Breast epithelium (tissue), 4 donors: ENCODE measurements around the gene CACNB2. TPM values are rescaled to one million over a fixed set of nuclear protein-coding genes. Genes with fewer than 3 reads are reported as not detected.

Experiments
- DNase-seq, 2 donors: peaks; one replicate each; pipeline ENCODE4 v3.0.0-alpha.2; 2019; ENCODE audit warnings: low spot score in 2 of 2
- H3K27ac ChIP-seq, 2 donors: fragments of 200-600 bp; sonication (generic) in 1 of 2; one replicate each; pipeline ENCODE4 v1.5.1; 2016 to 2019; ENCODE audit warnings: mild to moderate bottlenecking in 1 of 2
- H3K27me3 ChIP-seq, 2 donors: fragments of 200-600 bp; sonication (generic) in 1 of 2; one replicate each; pipeline versions ENCODE4 v1.5.1 to v1.6.0; 2017 to 2019; ENCODE audit warnings: control low read depth in 1 of 2, mild to moderate bottlenecking in 1 of 2
- H3K36me3 ChIP-seq: fragments of 200-600 bp; one replicate; pipeline ENCODE4 v1.5.1; 2019
- H3K4me1 ChIP-seq, 2 donors: fragments of 200-600 bp; sonication (generic); one replicate each; pipeline ENCODE4 v1.5.1; 2016 to 2019; ENCODE audit warnings: control low read depth in 1 of 2
- H3K4me3 ChIP-seq, 3 donors: fragments of 200-600 bp; sonication (generic); 1 replicate in 2 of 3; 2 replicates in 1 of 3; pipeline ENCODE4 v1.5.1; 2016 to 2019; ENCODE audit warnings: mild to moderate bottlenecking in 3 of 3, moderate library complexity in 2 of 3
- H3K9me3 ChIP-seq, 2 donors: fragments of 200-600 bp; sonication (generic) in 1 of 2; one replicate each; pipeline ENCODE4 v1.5.1; 2016 to 2019; ENCODE audit warnings: control low read depth in 1 of 2
- POLR2A ChIP-seq: fragments of 450-650 bp; IDR thresholded peaks from one replicate; pipeline ENCODE4 v1.6.1; 2016; ENCODE audit warnings: antibody characterized with exemption, mild to moderate bottlenecking, moderate library complexity
- POLR2AphosphoS5 ChIP-seq, 3 donors: sonication (generic); formaldehyde crosslinking; IDR thresholded peaks; one replicate each; pipeline ENCODE4 v1.6.1; 2017; ENCODE audit warnings: antibody characterized with exemption in 3 of 3
- intact Hi-C: fragments of 100-400 bp; cut with DNase I; formaldehyde crosslinking; loops from one replicate; pipeline ENCODE4 v1.15.1; 2023; ENCODE audit warnings: low total_unique reads
- total RNA-seq, 3 donors: library from RNA; depleted of rRNA; stranded (reverse); fragments of >200 nt; gene quantifications; one replicate each; pipeline ENCODE4 v1.1.0, GENCODE V29; 2016
- TF ChIP-seq, protein P1 (sequence below), 3 donors: fragments of 450-650 bp; IDR thresholded peaks; one replicate each; pipeline ENCODE4 v1.5.1; 2016 to 2017; ENCODE audit warnings: antibody characterized with exemption in 3 of 3, mild to moderate bottlenecking in 3 of 3, moderate library complexity in 3 of 3

CACNB2 gene
- total RNA-seq, 3 donors from 2014 or later: 0.48 to 8.9 (median 7.5) TPM

DNA sequence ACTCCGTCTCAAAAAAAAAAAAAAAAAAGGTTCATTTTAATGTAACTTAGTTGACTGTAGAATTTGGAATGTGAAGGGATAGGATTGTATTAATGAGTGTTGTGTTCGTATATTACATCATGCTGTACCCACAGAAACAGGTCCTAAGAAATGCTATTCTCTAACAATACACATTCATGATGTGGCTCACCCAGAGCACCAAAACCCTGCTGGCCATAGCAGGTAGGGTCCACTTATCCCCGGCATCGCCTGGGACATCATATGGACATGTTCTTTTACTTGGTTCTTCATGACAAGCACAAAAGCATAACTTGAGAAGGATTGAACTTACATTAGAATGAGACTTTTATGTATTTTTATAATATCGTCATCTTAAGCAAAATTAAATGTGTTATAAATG, 241.5 kb downstream of the CACNB2 start:
- Histone ChIP-seq H3K36me3 (no peaks in the 10 kb centered on the region), H3K9me3 (no peaks in the 10 kb centered on the region), H3K27ac (no peak overlapping the region), H3K27me3 (no peaks in the 10 kb centered on the region), H3K4me1 (no peaks in the 10 kb centered on the region), H3K4me3 (no peak overlapping the region)
- DNase-seq: no peak
- intact Hi-C loops: no loop called here
- TF ChIP-seq, protein P1, sequence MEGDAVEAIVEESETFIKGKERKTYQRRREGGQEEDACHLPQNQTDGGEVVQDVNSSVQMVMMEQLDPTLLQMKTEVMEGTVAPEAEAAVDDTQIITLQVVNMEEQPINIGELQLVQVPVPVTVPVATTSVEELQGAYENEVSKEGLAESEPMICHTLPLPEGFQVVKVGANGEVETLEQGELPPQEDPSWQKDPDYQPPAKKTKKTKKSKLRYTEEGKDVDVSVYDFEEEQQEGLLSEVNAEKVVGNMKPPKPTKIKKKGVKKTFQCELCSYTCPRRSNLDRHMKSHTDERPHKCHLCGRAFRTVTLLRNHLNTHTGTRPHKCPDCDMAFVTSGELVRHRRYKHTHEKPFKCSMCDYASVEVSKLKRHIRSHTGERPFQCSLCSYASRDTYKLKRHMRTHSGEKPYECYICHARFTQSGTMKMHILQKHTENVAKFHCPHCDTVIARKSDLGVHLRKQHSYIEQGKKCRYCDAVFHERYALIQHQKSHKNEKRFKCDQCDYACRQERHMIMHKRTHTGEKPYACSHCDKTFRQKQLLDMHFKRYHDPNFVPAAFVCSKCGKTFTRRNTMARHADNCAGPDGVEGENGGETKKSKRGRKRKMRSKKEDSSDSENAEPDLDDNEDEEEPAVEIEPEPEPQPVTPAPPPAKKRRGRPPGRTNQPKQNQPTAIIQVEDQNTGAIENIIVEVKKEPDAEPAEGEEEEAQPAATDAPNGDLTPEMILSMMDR (IDR thresholded peaks at IDR 0.05): no peak
- TF ChIP-seq POLR2AphosphoS5 (IDR thresholded peaks at IDR 0.05) (no peak), POLR2A (no peak)

DNA sequence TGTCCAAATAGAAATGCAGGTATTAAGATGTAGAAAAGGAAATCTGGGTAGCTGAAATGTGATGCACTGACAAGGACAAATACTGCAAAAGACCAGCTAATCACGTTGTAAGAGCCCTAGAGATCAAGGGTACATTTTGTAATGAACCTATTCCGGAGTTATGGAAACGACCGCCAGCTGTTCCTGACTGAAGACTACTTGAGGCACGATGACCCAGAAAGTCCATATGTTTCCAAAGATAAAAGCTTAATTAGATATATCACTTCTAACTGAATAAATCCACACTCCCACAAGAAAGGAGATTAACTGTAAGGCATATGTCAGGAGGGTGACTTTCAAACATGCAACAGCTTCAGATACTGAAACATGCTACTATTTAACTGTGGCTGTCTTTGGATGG, 257.7 kb downstream of the CACNB2 start:
- TF ChIP-seq POLR2AphosphoS5 (IDR thresholded peaks at IDR 0.05) (no peak), POLR2A (no peak)
- TF ChIP-seq, protein P1 (IDR thresholded peaks at IDR 0.05): no peak
- intact Hi-C loops: no loop called here
- no peaks in the 10 kb centered on the region for H3K9me3 ChIP-seq
- DNase-seq: no peak
- H3K4me3 ChIP-seq: no peak overlapping the region
- no peaks in the 10 kb centered on the region for H3K27me3 ChIP-seq
- no peak overlapping the region for H3K27ac ChIP-seq
- H3K36me3 ChIP-seq: no peaks in the 10 kb centered on the region
- H3K4me1 ChIP-seq: no peaks in the 10 kb centered on the region

DNA sequence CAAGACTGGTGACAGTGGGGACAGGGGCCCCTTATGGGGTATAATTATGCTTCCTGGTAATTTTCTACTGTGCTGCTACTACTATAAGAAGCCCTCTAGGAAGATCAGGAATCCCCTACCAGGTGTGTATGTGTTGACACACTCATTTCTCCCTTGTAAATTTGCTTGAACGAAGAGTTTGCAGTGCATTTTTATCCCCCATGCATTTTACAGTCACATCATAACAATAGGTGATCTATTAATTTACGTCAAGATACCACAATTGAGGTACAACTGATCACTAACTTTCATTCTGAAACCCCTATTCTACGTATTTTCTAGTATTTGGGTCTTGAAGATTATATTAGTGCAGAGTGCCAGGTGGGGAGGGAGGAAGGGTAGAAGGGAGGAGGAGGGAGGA, 258.9 kb downstream of the CACNB2 start:
- no peak for DNase-seq
- TF ChIP-seq POLR2A (no peak), POLR2AphosphoS5 (IDR thresholded peaks at IDR 0.05) (no peak)
- TF ChIP-seq, protein P1 (IDR thresholded peaks at IDR 0.05): no peak
- no peak overlapping the region for H3K4me3 ChIP-seq
- H3K27me3 ChIP-seq: no peaks in the 10 kb centered on the region
- H3K27ac ChIP-seq: no peak overlapping the region
- H3K4me1 ChIP-seq: no peaks in the 10 kb centered on the region
- H3K9me3 ChIP-seq: no peaks in the 10 kb centered on the region
- H3K36me3 ChIP-seq: no peaks in the 10 kb centered on the region
- intact Hi-C loops: no loop called here

DNA sequence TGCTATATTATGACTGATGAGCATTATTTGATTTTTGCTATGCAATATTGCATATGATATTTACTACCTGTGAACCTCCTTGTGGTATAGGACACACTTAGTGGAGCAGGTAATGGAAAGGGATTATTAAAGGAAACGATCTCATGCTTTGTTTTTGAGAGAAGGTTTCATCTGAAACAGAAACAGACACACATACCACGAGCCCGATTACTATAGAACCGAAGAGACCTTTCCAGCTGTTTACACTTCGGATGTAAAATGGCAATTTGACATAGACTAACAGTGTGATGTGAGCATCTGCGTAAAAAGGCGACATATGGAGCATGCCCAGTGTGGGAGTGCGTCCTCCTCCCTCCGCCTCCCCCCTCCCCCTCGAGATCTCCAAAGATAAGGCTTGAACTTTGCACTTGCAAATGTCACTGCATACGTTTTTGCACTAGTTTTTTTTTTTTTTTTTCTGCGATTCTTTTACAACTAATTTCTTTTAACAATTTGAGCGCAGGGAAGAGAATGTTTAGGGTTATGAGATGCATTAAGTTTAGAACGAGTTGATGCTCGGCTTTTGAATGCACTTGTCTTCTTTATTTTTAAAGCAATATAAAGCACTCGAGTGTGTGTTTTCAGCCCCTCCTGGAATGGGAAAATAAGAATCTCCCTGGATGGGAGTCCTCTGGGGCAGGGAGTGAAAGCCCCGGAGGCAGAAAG, 260.1 kb downstream of the CACNB2 start:
- H3K4me3 ChIP-seq: peak overlapping the region in 1 of 3 donors; percentile 22
- no peaks in the 10 kb centered on the region for H3K27me3 ChIP-seq
- no peaks in the 10 kb centered on the region for H3K9me3 ChIP-seq
- TF ChIP-seq POLR2A (no peak), POLR2AphosphoS5 (IDR thresholded peaks at IDR 0.05) (no peak)
- TF ChIP-seq, protein P1 (IDR thresholded peaks at IDR 0.05): no peak
- no peak for DNase-seq
- intact Hi-C loops: no loop called here
- H3K4me1 ChIP-seq: no peaks in the 10 kb centered on the region
- H3K36me3 ChIP-seq: no peaks in the 10 kb centered on the region
- H3K27ac ChIP-seq: no peak overlapping the region

DNA sequence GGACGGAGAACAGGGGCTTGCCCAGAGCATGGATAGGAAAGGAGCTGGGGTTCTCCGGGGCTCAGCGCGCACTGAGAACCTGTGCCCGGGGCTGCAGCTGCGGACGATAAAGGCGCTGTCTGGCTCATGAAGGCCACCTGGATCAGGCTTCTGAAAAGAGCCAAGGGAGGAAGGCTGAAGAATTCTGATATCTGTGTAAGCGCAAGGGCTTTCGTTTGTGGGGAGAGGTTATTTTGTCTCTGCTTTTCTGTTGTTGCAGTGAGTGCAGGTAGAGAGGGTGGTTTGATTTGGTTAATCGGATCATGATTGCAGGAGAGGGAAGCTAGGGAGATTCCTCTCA, 260.7 kb downstream of the CACNB2 start:
- intact Hi-C loops: no loop called here
- no peak overlapping the region for H3K4me3 ChIP-seq
- no peak for DNase-seq
- H3K27me3 ChIP-seq: no peaks in the 10 kb centered on the region
- no peaks in the 10 kb centered on the region for H3K36me3 ChIP-seq
- no peak for TF ChIP-seq POLR2A
- TF ChIP-seq, protein P1 (IDR thresholded peaks at IDR 0.05): no peak
- TF ChIP-seq POLR2AphosphoS5 (IDR thresholded peaks at IDR 0.05): no peak
- no peaks in the 10 kb centered on the region for H3K4me1 ChIP-seq
- no peaks in the 10 kb centered on the region for H3K9me3 ChIP-seq
- H3K27ac ChIP-seq: no peak overlapping the region
